Brain pericyte (primary cell): ENCODE data around the gene C19orf33.
"Not testable (repeated sequence)": the region's sequence is repeated elsewhere in the genome, so short reads cannot be mapped to it uniquely, and the experiment has no call there.

Experiments
- DNase-seq: peaks from one replicate; pipeline ENCODE4 v3.0.0-alpha.2; 2012; ENCODE audit warnings: low read depth, low spot score

The C19orf33 gene

GRCh38 chr19:38303517-38304351 lies at the start of gene C19orf33:
Gene C19orf33 (plus strand): TSS chr19:38304251. CDS start chr19:38304262, 11 bp downstream.
- no peak for DNase-seq

GRCh38 chr19:38255383-38256014 lies 48.6 kb upstream of the C19orf33 start:
- DNase-seq: no peak

GRCh38 chr19:38261942-38262341 lies 42.1 kb upstream of the C19orf33 start:
- not testable (repeated sequence) for DNase-seq

- DNase-seq: no peak
Measured at GRCh38 chr19:38262585-38263268, 41.3 kb upstream of the C19orf33 start.

- DNase-seq: no peak
Measured at GRCh38 chr19:38263689-38264485, 40.2 kb upstream of the C19orf33 start.

GRCh38 chr19:38264486-38265212 lies 39.4 kb upstream of the C19orf33 start, which contains the start of gene SPINT2:
Gene SPINT2 (plus strand): TSS chr19:38264573. CDS start chr19:38264893, 320 bp downstream.
- no peak for DNase-seq

- no peak for DNase-seq
Measured at GRCh38 chr19:38265213-38265861, 38.7 kb upstream of the C19orf33 start.

- no peak for DNase-seq
Measured at GRCh38 chr19:38265921-38266429, 38.1 kb upstream of the C19orf33 start.

GRCh38 chr19:38266981-38267597 lies 37.0 kb upstream of the C19orf33 start:
- no peak for DNase-seq

GRCh38 chr19:38267761-38268483 lies 36.1 kb upstream of the C19orf33 start:
- DNase-seq: no peak

- no peak for DNase-seq
Measured at GRCh38 chr19:38268539-38268938, 35.5 kb upstream of the C19orf33 start.

GRCh38 chr19:38270587-38271167 lies 33.4 kb upstream of the C19orf33 start:
- peak; percentile 39 for DNase-seq

GRCh38 chr19:38273499-38273898 lies 30.6 kb upstream of the C19orf33 start:
- no peak for DNase-seq

- no peak for DNase-seq
Measured at GRCh38 chr19:38274739-38275138, 29.3 kb upstream of the C19orf33 start.

GRCh38 chr19:38276942-38277517 lies 27.0 kb upstream of the C19orf33 start:
- DNase-seq: no peak

GRCh38 chr19:38277549-38277948 lies 26.5 kb upstream of the C19orf33 start:
- no peak for DNase-seq

GRCh38 chr19:38277969-38278680 lies 25.9 kb upstream of the C19orf33 start:
- no peak for DNase-seq

- no peak for DNase-seq
Measured at GRCh38 chr19:38278751-38279150, 25.3 kb upstream of the C19orf33 start.
